GM18499 (cell line): ENCODE results near the gene DDX54.

Source experiments
- ATAC-seq: cut with Tn5 transposase; IDR thresholded peaks from one replicate; pipeline ENCODE4 v1.9.1; 2021; ENCODE audit warnings: moderate number of reproducible peaks; ENCODE audit not compliant: insufficient read depth, unreplicated experiment

The DDX54 gene

GRCh38 chr12:113165521-113166450 is 19.5 kb downstream of the DDX54 start:
- ATAC-seq: no peak

GRCh38 chr12:113164014-113164413 is 21.3 kb downstream of the DDX54 start:
- ATAC-seq: no peak

GRCh38 chr12:113163030-113163360 is 22.3 kb downstream of the DDX54 start:
- no peak for ATAC-seq

- ATAC-seq: no peak
These were observed 22.9 kb downstream of the DDX54 start for GRCh38 chr12:113162102-113163029.

GRCh38 chr12:113161415-113162016 is 23.8 kb downstream of the DDX54 start:
- ATAC-seq: no peak

- no peak for ATAC-seq
These were observed 25.3 kb downstream of the DDX54 start for GRCh38 chr12:113159937-113160336.

GRCh38 chr12:113158439-113159203 is 26.7 kb downstream of the DDX54 start:
- ATAC-seq: no peak

GRCh38 chr12:113157218-113157859 is 27.9 kb downstream of the DDX54 start:
- ATAC-seq: no peak

GRCh38 chr12:113155646-113156045 is 29.6 kb downstream of the DDX54 start:
- ATAC-seq: no peak

GRCh38 chr12:113155060-113155459 is 30.2 kb downstream of the DDX54 start:
- ATAC-seq: no peak

GRCh38 chr12:113154351-113154973 is 30.8 kb downstream of the DDX54 start:
- no peak for ATAC-seq

- no peak for ATAC-seq
These were observed 32.2 kb downstream of the DDX54 start for GRCh38 chr12:113152835-113153814.

- no peak for ATAC-seq
These were observed 33.0 kb downstream of the DDX54 start for GRCh38 chr12:113152196-113152834.

GRCh38 chr12:113151655-113152054 is 33.6 kb downstream of the DDX54 start:
- no peak for ATAC-seq

- ATAC-seq: no peak
These were observed 35.7 kb downstream of the DDX54 start, which contains the start of gene CFAP73 for GRCh38 chr12:113149361-113150150. CFAP73 (plus strand) TSS chr12:113149724; CDS start chr12:113149858, 134 bp downstream.

GRCh38 chr12:113146999-113147398 is 38.3 kb downstream of the DDX54 start:
- no peak for ATAC-seq
